ENCODE results near the gene SIX4.
"Not testable (repeated sequence)": the region's sequence is repeated elsewhere in the genome, so short reads cannot be mapped to it uniquely, and the experiment has no call there.

SIX4 gene

DNA sequence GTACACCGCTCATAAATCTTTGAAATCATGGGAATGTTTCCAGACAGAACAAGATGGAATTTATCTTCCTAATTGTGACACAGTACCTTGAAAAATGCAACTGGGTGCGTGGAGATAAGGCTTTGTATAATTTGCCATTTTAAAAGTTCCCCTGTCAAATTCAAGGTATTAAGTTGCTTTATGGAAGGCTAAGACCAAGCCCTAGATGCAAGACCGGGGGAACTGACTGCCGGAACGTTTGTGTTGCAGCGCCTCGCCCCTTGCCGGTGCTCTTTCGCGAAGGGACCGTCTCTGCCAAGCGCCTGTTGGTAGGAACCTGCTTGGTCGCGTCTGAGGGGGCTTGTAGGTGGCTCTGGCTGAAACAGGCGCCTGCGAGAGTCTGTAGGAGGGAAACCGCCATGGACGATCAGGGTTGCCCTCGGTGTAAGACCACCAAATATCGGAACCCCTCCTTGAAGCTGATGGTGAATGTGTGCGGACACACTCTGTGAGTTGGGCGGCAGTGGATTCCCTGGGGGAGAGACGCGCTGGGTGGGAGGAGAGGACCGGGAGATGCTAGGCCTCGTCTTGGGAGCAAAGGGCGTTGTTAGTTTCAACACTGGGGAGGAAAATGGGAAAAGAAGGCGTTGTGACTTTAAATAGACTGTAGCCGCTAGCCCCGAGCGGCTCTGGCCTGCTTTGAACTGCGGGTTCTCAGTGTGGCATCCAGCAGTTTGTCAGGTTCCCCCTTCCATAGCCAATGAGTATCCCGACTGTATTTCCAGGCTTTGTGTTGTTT, 10.5 kb upstream of the SIX4 start, which contains the start of gene MNAT1:
MNAT1 (plus strand) TSS at position 297 of the 778 bp plus-strand sequence; CDS start at position 399, 102 bp downstream.
- DNase-seq, result peak; percentile 89

DNA sequence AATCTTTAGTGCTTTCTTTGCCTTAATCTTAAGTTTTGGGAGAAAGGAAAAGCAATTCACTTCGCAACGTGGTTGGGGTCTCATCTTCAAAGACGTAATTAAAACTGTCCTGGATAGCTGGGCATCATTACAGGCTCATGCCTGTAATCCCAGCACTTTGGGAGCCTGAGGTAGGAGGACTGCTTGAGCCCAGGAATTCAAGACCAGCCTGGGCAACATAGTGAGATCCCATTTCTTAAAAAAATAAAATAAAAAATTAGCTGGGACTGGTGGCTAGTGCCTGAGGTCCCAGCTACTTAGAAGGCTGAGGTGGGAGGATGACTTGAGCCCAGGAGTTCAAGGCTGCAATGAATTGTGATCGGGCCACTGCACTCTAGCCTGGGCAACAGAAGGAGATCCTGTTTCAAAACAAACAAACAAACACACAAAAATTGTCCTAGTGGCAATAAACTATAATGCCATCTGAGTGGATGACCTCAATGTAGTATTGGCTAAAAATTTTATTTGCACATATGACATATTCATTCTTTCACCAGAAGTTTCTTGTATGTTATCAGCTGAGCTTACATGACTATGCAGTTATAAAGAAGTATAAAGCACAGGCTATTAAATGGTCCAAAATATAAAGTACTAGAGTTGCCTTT, 8.8 kb upstream of the SIX4 start:
- H3K4me1 Mint-ChIP-seq (ENCODE audit: low read depth), result peaks cover 19% of the 10 kb centered on the region
- peaks cover 8% of the 10 kb centered on the region for H3K36me3 Mint-ChIP-seq (ENCODE audit: low read depth)
- DNase-seq, result no peak
- no peak overlapping the region for H3K4me3 Mint-ChIP-seq
- peaks cover 31% of the 10 kb centered on the region for H3K27me3 Mint-ChIP-seq
- H3K9me3 Mint-ChIP-seq, result no peaks in the 10 kb centered on the region
- H3K27ac Mint-ChIP-seq, result no peak overlapping the region

More for the DNA sequence above, 10.5 kb upstream of the SIX4 start, which contains the start of gene MNAT1:
- Mint-ChIP-seq H3K27me3 (peaks cover 15% of the 10 kb centered on the region), H3K4me3 (peak within 1 kb of the TSS; percentile 93), H3K36me3 (ENCODE audit: low read depth) (peaks cover 8% of the 10 kb centered on the region), H3K27ac (peak within 1 kb of the TSS; percentile 92), H3K4me1 (ENCODE audit: low read depth) (peaks cover 22% of the 10 kb centered on the region), H3K9me3 (no peaks in the 10 kb centered on the region)

DNA sequence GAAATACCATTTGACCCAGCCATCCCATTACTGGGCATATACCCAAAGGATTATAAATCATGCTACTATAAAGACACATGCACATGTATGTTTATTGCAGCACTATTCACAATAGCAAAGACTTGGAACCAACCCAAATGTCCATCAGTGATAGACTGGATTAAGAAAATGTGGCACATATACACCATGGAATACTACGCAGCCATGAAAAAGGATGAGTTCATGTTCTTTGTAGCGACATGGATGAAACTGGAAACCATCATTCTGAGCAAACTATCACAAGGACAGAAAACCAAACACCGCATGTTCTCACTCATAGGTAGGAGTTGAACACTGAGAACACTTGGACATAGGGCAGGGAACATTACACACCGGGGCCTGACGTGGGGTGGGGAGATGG, 7.1 kb upstream of the SIX4 start:
- H3K27me3 Mint-ChIP-seq, result peaks cover 45% of the 10 kb centered on the region

DNA sequence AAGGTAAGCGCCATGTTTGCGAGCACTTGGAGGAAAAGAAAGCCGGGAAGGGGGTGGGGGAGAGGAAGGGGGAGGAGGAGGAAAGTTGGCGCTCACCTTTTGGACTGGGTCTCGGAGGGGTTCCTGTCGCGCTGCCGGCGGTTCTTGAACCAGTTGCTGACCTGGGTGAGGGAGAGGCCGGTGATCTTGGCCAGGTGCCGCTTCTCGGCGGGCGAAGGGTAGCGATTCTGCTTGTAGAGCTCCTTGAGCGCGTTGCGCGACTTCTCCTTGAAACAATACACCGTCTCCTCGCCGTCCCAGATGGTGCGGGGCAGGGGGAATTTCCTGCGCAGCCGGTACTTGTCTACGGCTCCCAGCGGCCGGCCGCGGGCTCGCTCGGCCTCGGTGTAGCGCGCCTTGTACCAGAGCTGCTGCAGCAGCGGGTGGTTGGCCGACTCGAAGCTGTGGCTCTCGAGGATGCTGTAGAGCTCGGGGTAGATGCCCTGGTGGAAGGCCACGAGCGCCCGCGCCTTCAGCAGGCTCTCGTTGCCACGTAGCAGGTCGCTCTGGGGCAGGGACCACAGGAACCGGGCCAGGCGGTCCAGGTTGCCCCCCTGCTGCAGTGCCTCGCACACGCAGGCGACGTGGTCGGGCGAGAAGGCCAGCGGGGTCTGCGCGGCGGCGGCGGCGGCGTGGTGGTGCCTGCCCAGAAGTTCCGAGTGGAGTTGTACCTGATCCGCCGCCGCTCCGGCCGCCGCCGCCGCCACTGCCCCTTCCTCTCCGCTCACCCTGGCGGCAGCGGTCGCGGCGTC, 840 bp downstream of the SIX4 start:
- peak overlapping the region; percentile 82 for H3K4me3 Mint-ChIP-seq
- no peak overlapping the region for H3K27ac Mint-ChIP-seq
- no peaks in the 10 kb centered on the region for H3K9me3 Mint-ChIP-seq
- peak; percentile 62 for DNase-seq
- H3K27me3 Mint-ChIP-seq, result peaks cover 78% of the 10 kb centered on the region
- H3K4me1 Mint-ChIP-seq (ENCODE audit: low read depth), result peaks cover 20% of the 10 kb centered on the region
- H3K36me3 Mint-ChIP-seq (ENCODE audit: low read depth), result no peaks in the 10 kb centered on the region

More for the DNA sequence above, 7.1 kb upstream of the SIX4 start:
- not testable (repeated sequence) for H3K4me3 Mint-ChIP-seq; H3K9me3 Mint-ChIP-seq; H3K36me3 Mint-ChIP-seq (ENCODE audit: low read depth); H3K27ac Mint-ChIP-seq; DNase-seq
- peaks cover 16% of the 10 kb centered on the region for H3K4me1 Mint-ChIP-seq (ENCODE audit: low read depth)

DNA sequence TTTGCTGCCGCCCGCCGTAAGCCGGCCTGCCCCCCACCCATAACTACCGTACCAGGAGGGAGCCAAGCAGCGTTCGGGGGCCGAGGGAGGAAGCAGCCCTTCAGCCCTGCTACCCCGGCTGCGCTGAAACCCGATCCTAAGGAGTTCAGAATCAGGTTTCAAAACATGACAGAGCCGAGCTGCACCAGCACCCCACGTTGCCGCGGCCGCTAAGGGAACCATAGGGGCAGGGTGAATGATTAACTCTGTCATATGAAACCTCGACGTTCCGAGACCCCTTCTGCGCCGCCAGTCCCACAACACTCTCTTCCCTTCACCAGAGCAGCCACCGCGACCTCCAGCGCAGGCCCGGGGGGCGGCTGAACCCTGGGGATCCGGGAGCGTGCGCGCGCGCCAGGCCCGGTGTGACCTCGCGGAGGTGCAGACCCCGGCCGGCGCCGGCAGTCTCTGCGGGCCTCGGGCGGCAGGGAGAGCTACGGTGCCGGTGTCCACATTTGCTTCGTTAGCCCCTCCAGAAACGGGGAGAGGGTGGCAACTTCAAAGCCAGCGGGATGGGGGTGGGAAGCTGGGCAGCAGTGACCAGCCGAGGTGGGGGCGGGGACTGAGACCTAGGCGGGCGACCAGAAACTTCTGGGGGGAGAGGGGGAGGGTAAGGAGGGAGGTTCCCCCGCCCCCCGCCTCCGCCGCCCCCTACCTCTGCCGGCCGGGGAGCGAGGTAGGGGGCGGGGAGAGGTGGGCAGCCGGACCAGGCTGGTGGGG, 1.6 kb downstream of the SIX4 start:
- H3K36me3 Mint-ChIP-seq (ENCODE audit: low read depth), result no peaks in the 10 kb centered on the region
- peaks cover 74% of the 10 kb centered on the region for H3K27me3 Mint-ChIP-seq
- DNase-seq, result peak; percentile 47
- peak overlapping the region; percentile 82 for H3K4me3 Mint-ChIP-seq
- no peak overlapping the region for H3K27ac Mint-ChIP-seq
- H3K9me3 Mint-ChIP-seq, result no peaks in the 10 kb centered on the region
- H3K4me1 Mint-ChIP-seq (ENCODE audit: low read depth), result peaks cover 20% of the 10 kb centered on the region

DNA sequence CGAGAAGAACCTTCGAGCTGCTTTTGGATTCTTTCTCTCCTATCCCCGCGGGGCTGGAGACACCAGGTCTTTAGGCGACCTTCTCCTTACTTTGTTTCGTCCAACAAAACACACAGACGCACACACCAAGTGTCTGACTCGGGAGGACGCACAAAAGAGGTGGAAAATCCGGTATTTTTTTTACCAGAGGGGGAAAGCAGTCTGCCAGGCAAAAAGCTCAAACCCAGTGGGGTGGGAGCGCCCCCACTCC, 2.1 kb downstream of the SIX4 start:
- DNase-seq, result no peak
- peaks cover 20% of the 10 kb centered on the region for H3K4me1 Mint-ChIP-seq (ENCODE audit: low read depth)
- peak overlapping the region; percentile 82 for H3K4me3 Mint-ChIP-seq
- H3K27ac Mint-ChIP-seq, result no peak overlapping the region
- no peaks in the 10 kb centered on the region for H3K36me3 Mint-ChIP-seq (ENCODE audit: low read depth)
- H3K27me3 Mint-ChIP-seq, result peaks cover 69% of the 10 kb centered on the region
- H3K9me3 Mint-ChIP-seq, result no peaks in the 10 kb centered on the region

DNA sequence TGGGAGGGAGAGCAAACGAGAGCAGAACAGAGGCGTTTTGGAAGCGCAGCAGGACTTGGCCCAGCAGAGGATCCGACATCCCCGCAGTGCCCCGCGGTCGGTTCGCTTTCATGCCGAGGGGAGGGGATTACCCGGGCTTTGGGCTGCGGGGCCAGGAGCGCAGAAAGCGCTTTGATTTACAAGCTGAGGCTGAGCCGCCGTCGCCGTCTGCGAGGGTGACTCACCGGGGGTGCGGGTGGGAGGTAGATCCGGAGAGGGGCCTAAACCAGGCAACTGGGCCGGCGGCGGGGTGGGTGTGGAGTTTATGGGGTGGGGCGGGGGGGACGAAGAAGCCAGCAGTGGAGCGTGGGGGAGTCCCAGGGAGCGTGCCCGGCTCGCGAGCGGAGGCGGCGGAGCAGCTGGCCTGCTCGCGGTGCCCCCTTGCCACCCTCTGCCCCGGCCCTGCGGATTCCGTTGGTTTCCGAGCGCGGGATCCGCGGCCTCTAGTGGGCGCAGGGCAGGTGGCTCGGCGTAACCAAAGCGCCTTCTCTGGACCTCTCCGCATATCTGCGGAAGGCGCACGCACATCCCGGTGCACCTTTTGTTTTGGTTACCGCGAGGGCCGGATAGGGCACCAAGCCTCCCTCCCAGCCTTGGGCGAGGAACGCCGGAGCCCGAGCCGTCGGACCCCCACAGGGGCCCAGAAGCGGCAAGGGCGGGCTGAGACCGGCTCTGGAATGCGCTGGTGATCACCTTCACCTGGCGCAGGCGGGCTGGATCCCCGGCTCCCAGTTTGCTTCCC, 2.6 kb downstream of the SIX4 start:
- peak; percentile 72 for DNase-seq
- peaks cover 20% of the 10 kb centered on the region for H3K4me1 Mint-ChIP-seq (ENCODE audit: low read depth)
- no peaks in the 10 kb centered on the region for H3K9me3 Mint-ChIP-seq
- no peaks in the 10 kb centered on the region for H3K36me3 Mint-ChIP-seq (ENCODE audit: low read depth)
- H3K27ac Mint-ChIP-seq, result no peak overlapping the region
- H3K27me3 Mint-ChIP-seq, result peaks cover 64% of the 10 kb centered on the region
- H3K4me3 Mint-ChIP-seq, result peak overlapping the region; percentile 82

DNA sequence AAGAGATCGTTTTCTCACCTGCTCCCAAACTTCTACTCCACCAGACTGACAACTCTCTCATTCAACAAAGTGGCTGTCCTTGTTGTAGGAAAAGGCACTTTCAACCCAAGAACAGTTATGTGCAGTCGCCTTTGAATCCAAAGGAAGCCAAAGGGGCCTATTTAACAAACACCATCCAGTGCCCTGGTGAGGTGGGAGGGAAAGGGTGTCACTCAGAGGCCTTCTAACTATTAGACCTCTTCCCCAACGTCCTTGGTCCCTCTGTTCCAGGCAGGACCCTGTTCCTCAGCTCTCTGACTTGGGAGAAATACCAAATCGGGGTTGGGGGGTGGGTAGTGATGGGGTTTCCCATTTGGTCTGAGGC, 3.2 kb downstream of the SIX4 start:
- peaks cover 20% of the 10 kb centered on the region for H3K4me1 Mint-ChIP-seq (ENCODE audit: low read depth)
- H3K27me3 Mint-ChIP-seq, result peaks cover 64% of the 10 kb centered on the region
- peak overlapping the region; percentile 67 for H3K4me3 Mint-ChIP-seq
- no peak overlapping the region for H3K27ac Mint-ChIP-seq
- no peak for DNase-seq
- H3K36me3 Mint-ChIP-seq (ENCODE audit: low read depth), result no peaks in the 10 kb centered on the region
- no peaks in the 10 kb centered on the region for H3K9me3 Mint-ChIP-seq

DNA sequence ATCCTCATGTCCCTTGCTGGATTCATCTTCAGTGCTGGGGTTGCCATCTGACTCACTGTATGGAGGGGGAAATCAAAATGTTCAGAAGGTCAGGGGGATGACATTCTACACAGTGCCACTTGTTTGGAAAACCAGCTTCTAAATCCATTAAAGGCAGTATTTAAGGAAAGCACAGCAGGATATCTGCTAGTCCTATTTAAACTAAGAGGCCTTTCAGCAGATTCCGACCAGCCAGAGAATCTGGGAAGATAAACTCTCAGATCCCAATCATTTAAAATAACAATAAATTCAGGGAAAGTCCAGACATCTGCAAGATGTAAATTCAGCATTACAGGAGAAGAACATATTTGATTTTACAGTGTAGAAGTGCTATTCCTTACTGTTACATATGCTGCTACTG, 3.8 kb downstream of the SIX4 start:
- DNase-seq, result no peak
- peaks cover 20% of the 10 kb centered on the region for H3K4me1 Mint-ChIP-seq (ENCODE audit: low read depth)
- H3K36me3 Mint-ChIP-seq (ENCODE audit: low read depth), result no peaks in the 10 kb centered on the region
- no peak overlapping the region for H3K27ac Mint-ChIP-seq
- H3K4me3 Mint-ChIP-seq, result no peak overlapping the region
- H3K9me3 Mint-ChIP-seq, result no peaks in the 10 kb centered on the region
- peaks cover 65% of the 10 kb centered on the region for H3K27me3 Mint-ChIP-seq

DNA sequence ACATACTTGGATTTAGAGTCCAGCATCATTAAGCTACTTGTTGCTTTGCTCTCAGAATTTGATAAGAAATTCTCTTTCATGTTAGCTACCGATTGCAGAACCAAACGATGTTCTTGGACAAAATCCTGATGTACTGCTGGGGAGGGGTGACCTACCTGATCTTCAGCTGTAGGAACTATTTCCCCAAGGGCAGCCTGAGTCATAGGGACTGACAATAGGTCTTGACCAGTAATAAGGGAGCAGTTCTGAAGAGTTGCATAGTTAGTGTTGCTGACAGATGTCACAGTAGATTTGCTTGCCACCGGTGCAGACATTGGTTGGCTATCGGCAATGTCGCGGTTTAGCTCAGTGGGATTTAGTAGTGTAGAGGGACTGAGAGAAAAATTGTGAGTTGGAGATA, 10.6 kb downstream of the SIX4 start:
- Mint-ChIP-seq H3K4me1 (ENCODE audit: low read depth) (no peaks in the 10 kb centered on the region), H3K36me3 (ENCODE audit: low read depth) (no peaks in the 10 kb centered on the region), H3K9me3 (no peaks in the 10 kb centered on the region), H3K27ac (no peak overlapping the region), H3K27me3 (peaks cover 41% of the 10 kb centered on the region), H3K4me3 (no peak overlapping the region)
- DNase-seq, result no peak

DNA sequence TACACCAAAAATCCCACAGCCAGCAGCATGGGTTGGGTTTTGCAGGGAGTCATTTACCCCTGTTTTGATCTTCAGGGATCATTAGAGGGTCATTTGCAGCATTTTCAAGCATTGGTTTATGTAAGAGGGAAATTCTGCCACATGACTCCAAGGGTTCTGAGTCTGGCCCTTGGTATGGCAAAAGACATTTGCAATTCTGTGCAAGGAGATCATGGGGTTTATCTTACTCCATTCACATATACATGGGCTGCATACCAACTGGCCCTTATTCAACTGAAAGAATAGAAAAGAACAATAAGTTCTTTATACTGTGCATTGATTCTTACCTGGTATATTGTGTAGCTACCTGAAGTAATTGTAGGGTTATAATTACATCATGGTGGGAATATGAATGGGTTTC, 13.7 kb downstream of the SIX4 start:
- H3K27me3 Mint-ChIP-seq, result peaks cover 39% of the 10 kb centered on the region
- DNase-seq, result no peak
- no peaks in the 10 kb centered on the region for H3K36me3 Mint-ChIP-seq (ENCODE audit: low read depth)
- H3K9me3 Mint-ChIP-seq, result no peaks in the 10 kb centered on the region
- no peak overlapping the region for H3K4me3 Mint-ChIP-seq
- no peaks in the 10 kb centered on the region for H3K4me1 Mint-ChIP-seq (ENCODE audit: low read depth)
- H3K27ac Mint-ChIP-seq, result no peak overlapping the region

DNA sequence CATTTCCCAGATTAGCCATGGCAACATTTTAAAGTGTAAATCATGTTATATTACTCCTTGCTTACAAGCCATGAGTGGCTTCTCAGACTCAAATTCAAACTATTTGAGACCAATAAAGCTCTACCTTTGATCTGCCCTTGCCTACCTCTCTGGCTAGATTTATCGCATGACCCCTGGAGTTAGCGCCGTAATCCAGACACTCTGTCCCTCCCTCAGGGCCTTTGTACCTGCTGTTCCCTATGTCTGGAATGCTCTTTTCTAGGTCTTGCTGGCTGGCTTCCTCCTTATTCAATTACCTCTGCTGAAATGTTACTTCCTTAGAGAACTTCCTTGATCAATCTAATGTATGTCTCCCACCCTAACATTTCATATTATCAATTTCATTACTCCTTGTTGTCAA, 16.3 kb downstream of the SIX4 start:
- no peak overlapping the region for H3K4me3 Mint-ChIP-seq
- H3K9me3 Mint-ChIP-seq, result peaks cover 2% of the 10 kb centered on the region
- no peaks in the 10 kb centered on the region for H3K4me1 Mint-ChIP-seq (ENCODE audit: low read depth)

DNA sequence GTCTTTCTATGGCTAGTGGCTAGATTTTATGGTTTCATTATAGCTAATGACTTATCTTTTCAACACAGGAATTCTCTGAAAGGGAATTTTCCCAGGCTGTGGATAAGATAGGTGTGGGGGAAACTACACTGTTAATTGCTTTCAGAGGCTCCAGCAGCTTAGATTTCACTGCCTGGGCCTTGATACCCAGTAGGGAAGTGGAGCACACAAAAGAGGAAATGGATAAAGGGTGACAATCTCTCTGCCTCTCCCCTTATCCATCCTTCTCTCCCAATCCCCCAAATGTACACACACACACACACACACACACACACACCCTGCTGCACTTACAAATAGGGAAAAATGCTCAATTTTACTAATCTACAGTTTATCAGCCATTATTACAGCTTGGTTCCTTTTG, 19.1 kb downstream of the SIX4 start:
- Mint-ChIP-seq H3K9me3 (peaks cover 15% of the 10 kb centered on the region), H3K27me3 (peaks cover 15% of the 10 kb centered on the region), H3K4me1 (ENCODE audit: low read depth) (no peaks in the 10 kb centered on the region), H3K36me3 (ENCODE audit: low read depth) (no peaks in the 10 kb centered on the region), H3K4me3 (no peak overlapping the region), H3K27ac (no peak overlapping the region)
- no peak for DNase-seq

More for the DNA sequence above, 16.3 kb downstream of the SIX4 start:
- no peak for DNase-seq
- Mint-ChIP-seq H3K27ac (no peak overlapping the region), H3K36me3 (ENCODE audit: low read depth) (no peaks in the 10 kb centered on the region), H3K27me3 (peaks cover 29% of the 10 kb centered on the region)

DNA sequence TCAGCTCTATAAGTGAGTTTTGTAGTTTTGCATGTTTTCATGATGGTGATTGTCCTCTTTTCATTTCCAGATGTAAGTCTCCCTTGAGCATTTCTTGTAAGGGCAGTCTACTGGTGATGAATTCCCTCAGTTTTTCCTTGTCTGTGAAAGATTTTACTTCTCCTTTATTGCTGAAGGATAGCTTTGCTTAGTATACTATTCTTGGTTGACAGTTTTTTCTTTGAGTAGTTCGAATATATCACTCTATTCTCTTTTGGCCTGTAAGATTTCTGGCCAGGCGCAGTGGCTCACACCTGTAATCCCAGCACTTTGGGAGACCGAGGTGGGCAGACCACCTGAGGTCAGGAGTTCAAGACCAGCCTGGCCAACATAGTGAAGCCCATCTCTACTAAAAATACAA, 23.6 kb downstream of the SIX4 start:
- no peak for DNase-seq
- no peak overlapping the region for H3K27ac Mint-ChIP-seq
- H3K27me3 Mint-ChIP-seq, result peaks cover 33% of the 10 kb centered on the region
- H3K4me1 Mint-ChIP-seq (ENCODE audit: low read depth), result no peaks in the 10 kb centered on the region
- no peak overlapping the region for H3K4me3 Mint-ChIP-seq
- no peaks in the 10 kb centered on the region for H3K36me3 Mint-ChIP-seq (ENCODE audit: low read depth)
- peaks cover 16% of the 10 kb centered on the region for H3K9me3 Mint-ChIP-seq
